Glutamatergic neuron (in vitro differentiated cells): Measurements from ENCODE around the gene CPNE1. TPM values are rescaled to one million over a fixed set of nuclear protein-coding genes. Genes with fewer than 3 reads are reported as not detected.
"Not testable (repeated sequence)": the region's sequence is repeated elsewhere in the genome, so short reads cannot be mapped to it uniquely, and the experiment has no call there.

ENCODE experiments used
- DNase-seq: peaks from one replicate; pipeline ENCODE4 v3.0.0; 2022
- H3K27ac Mint-ChIP-seq: one replicate; pipeline ENCODE4 v1.8.0; 2020; ENCODE audit warnings: mild to moderate bottlenecking, mixed read lengths, inconsistent platforms; ENCODE audit not compliant: unreplicated experiment
- H3K27me3 Mint-ChIP-seq: one replicate; pipeline ENCODE4 v1.8.0; 2020; ENCODE audit warnings: mild to moderate bottlenecking, moderate library complexity, mixed read lengths, inconsistent platforms; ENCODE audit not compliant: unreplicated experiment
- H3K36me3 Mint-ChIP-seq: one replicate; pipeline ENCODE4 v1.8.0; 2020; ENCODE audit warnings: mild to moderate bottlenecking, mixed read lengths, inconsistent platforms; ENCODE audit not compliant: unreplicated experiment
- H3K4me1 Mint-ChIP-seq: one replicate; pipeline ENCODE4 v1.8.0; 2020; ENCODE audit warnings: mild to moderate bottlenecking, low read depth, mixed read lengths, inconsistent platforms; ENCODE audit not compliant: unreplicated experiment
- H3K4me3 Mint-ChIP-seq: one replicate; pipeline ENCODE4 v1.8.0; 2020; ENCODE audit warnings: mild to moderate bottlenecking, mixed read lengths, inconsistent platforms; ENCODE audit not compliant: unreplicated experiment
- H3K9me3 Mint-ChIP-seq: one replicate; pipeline ENCODE4 v1.8.0; 2020; ENCODE audit warnings: mild to moderate bottlenecking, moderate library complexity, mixed read lengths, inconsistent platforms; ENCODE audit not compliant: unreplicated experiment
- CTCF ChIP-seq: fragments of 200-600 bp; sonication (generic); IDR thresholded peaks from one replicate; pipeline ENCODE4 v1.5.0; 2021; ENCODE audit not compliant: partially characterized antibody, unreplicated experiment
- total RNA-seq: library from RNA; stranded (reverse); fragmentation: NEBNext Ultra II Directional; extraction: Animal tissue kit (Norgen Biotek cat#: 25700); gene quantifications from one replicate; pipeline ENCODE4 v1.2.1, GENCODE V29; 2021; ENCODE audit not compliant: unreplicated experiment

Gene CPNE1
- total RNA-seq, 1 donor from 2014 or later: 327 TPM

GRCh38 chr20:35695978-35696377, 31.3 kb upstream of the CPNE1 start:
- Mint-ChIP-seq H3K27ac (no peak overlapping the region), H3K4me3 (no peak overlapping the region), H3K9me3 (peaks cover 5% of the 10 kb centered on the region), H3K4me1 (peaks cover 17% of the 10 kb centered on the region), H3K27me3 (peaks cover 11% of the 10 kb centered on the region), H3K36me3 (no peaks in the 10 kb centered on the region)
- no peak for TF ChIP-seq CTCF
- DNase-seq: no peak

GRCh38 chr20:35695245-35695749, 30.6 kb upstream of the CPNE1 start:
- Mint-ChIP-seq H3K36me3 (no peaks in the 10 kb centered on the region), H3K4me1 (peaks cover 16% of the 10 kb centered on the region), H3K27me3 (peaks cover 10% of the 10 kb centered on the region), H3K4me3 (no peak overlapping the region), H3K27ac (no peak overlapping the region), H3K9me3 (peaks cover 5% of the 10 kb centered on the region)
- no peak for TF ChIP-seq CTCF
- DNase-seq: no peak

- DNase-seq: no peak
- H3K9me3 Mint-ChIP-seq: peaks cover 2% of the 10 kb centered on the region
- H3K4me1 Mint-ChIP-seq: no peaks in the 10 kb centered on the region
- no peaks in the 10 kb centered on the region for H3K27me3 Mint-ChIP-seq
- no peak overlapping the region for H3K4me3 Mint-ChIP-seq
- no peak overlapping the region for H3K27ac Mint-ChIP-seq
- H3K36me3 Mint-ChIP-seq: peaks cover 7% of the 10 kb centered on the region
- no peak for TF ChIP-seq CTCF
These were observed 25.6 kb upstream of the CPNE1 start for GRCh38 chr20:35690265-35690664.

- not testable (repeated sequence) for H3K27ac Mint-ChIP-seq, H3K27me3 Mint-ChIP-seq, H3K4me3 Mint-ChIP-seq, H3K4me1 Mint-ChIP-seq, H3K36me3 Mint-ChIP-seq, H3K9me3 Mint-ChIP-seq
- DNase-seq: peak; percentile 29
These were observed 22.2 kb upstream of the CPNE1 start for GRCh38 chr20:35686872-35687271.

- not testable (repeated sequence) for H3K27me3 Mint-ChIP-seq, H3K9me3 Mint-ChIP-seq, H3K4me3 Mint-ChIP-seq, DNase-seq, H3K4me1 Mint-ChIP-seq, H3K27ac Mint-ChIP-seq, H3K36me3 Mint-ChIP-seq
These were observed 20.7 kb upstream of the CPNE1 start for GRCh38 chr20:35685368-35685767.

- peaks cover 3% of the 10 kb centered on the region for H3K4me1 Mint-ChIP-seq
- no peaks in the 10 kb centered on the region for H3K27me3 Mint-ChIP-seq
- H3K9me3 Mint-ChIP-seq: no peaks in the 10 kb centered on the region
- H3K4me3 Mint-ChIP-seq: no peak overlapping the region
- H3K36me3 Mint-ChIP-seq: no peaks in the 10 kb centered on the region
- H3K27ac Mint-ChIP-seq: no peak overlapping the region
- no peak for TF ChIP-seq CTCF
- no peak for DNase-seq
These were observed 17.3 kb upstream of the CPNE1 start for GRCh38 chr20:35681960-35682359.
